Fibroblast of lung (primary cell): ENCODE results near the gene CD46. TPM values are rescaled to one million over a fixed set of nuclear protein-coding genes. Genes with fewer than 3 reads are reported as not detected.
"Not testable (repeated sequence)": the region's sequence is repeated elsewhere in the genome, so short reads cannot be mapped to it uniquely, and the experiment has no call there.

ENCODE experiments used
- DNase-seq, 2 donors: peaks; one replicate each; pipeline versions ENCODE4 v3.0.0 to v3.0.0-alpha.2; 2010; ENCODE audit warnings: low read depth in 2 of 2
- H2AFZ ChIP-seq: 2 replicates; pipeline ENCODE4 v1.5.1; 2012; ENCODE audit warnings: low read length, control low read depth, inconsistent platforms
- H3K27ac ChIP-seq: 2 replicates; pipeline ENCODE4 v1.5.1; 2011; ENCODE audit warnings: low read length, control low read depth; ENCODE audit not compliant: insufficient read depth
- H3K27me3 ChIP-seq: 2 replicates; pipeline ENCODE4 v1.5.1; 2011; ENCODE audit warnings: mild to moderate bottlenecking, low read length; ENCODE audit not compliant: control insufficient read depth, insufficient read depth
- H3K36me3 ChIP-seq: 2 replicates; pipeline ENCODE4 v1.5.1; 2011; ENCODE audit warnings: low read length; ENCODE audit not compliant: control insufficient read depth, insufficient read depth
- H3K4me1 ChIP-seq: 2 replicates; pipeline ENCODE4 v1.5.1; 2011; ENCODE audit warnings: low read length; ENCODE audit not compliant: control insufficient read depth, insufficient read depth; ENCODE audit errors: extremely low read depth
- H3K4me2 ChIP-seq: 2 replicates; pipeline ENCODE4 v1.5.1; 2011; ENCODE audit warnings: low read length, control low read depth; ENCODE audit not compliant: insufficient read depth; ENCODE audit errors: extremely low read depth
- H3K4me3 ChIP-seq, 4 experiments: fragments of 200-600 bp in 1 of 4; sonication (generic) in 1 of 4; replicated peaks in 1 of 4; 2 replicates each; pipeline ENCODE4 v1.5.1; 2011 to 2016; ENCODE audit warnings: low read length in 4 of 4, low read depth in 3 of 4, mild to moderate bottlenecking in 3 of 4, control low read depth in 2 of 4, inconsistent platforms in 1 of 4, mixed read lengths in 1 of 4; ENCODE audit not compliant: insufficient read depth in 1 of 4; ENCODE audit errors: control extremely low read depth in 1 of 4
- H3K79me2 ChIP-seq: 2 replicates; pipeline ENCODE4 v1.5.1; 2012; ENCODE audit warnings: mild to moderate bottlenecking, low read length, inconsistent platforms; ENCODE audit not compliant: control insufficient read depth, insufficient read depth
- H3K9ac ChIP-seq: 2 replicates; pipeline ENCODE4 v1.5.1; 2011; ENCODE audit warnings: mild to moderate bottlenecking, low read length, control low read depth; ENCODE audit not compliant: insufficient read depth
- H3K9me3 ChIP-seq: 2 replicates; pipeline ENCODE4 v1.5.1; 2012; ENCODE audit warnings: low read depth, low read length; ENCODE audit not compliant: control insufficient read depth, insufficient read depth
- H4K20me1 ChIP-seq: 2 replicates; pipeline ENCODE4 v1.5.1; 2011; ENCODE audit warnings: low read length; ENCODE audit not compliant: control insufficient read depth, insufficient read depth; ENCODE audit errors: extremely low read depth
- CTCF ChIP-seq, 2 donors: IDR thresholded peaks in 1 of 2; conservative IDR thresholded peaks in 1 of 2; 1 replicate in 1 of 2; 2 replicates in 1 of 2; pipeline ENCODE4 v1.5.1; 2011 to 2012; ENCODE audit warnings: low read length in 2 of 2, control low read depth in 1 of 2, inconsistent platforms in 1 of 2, low read depth in 1 of 2, mild to moderate bottlenecking in 1 of 2
- EZH2 ChIP-seq: IDR thresholded peaks from 2 replicates; pipeline ENCODE4 v1.5.1; 2012; ENCODE audit warnings: low read length, control low read depth, mild to moderate bottlenecking; ENCODE audit errors: missing control alignments
- polyA minus RNA-seq: library from RNA; depleted of rRNA, polyadenylated mRNA; stranded (reverse); fragments of >200 nt; gene quantifications from 2 replicates; pipeline ENCODE4 v1.2.3, GENCODE V29; 2011; ENCODE audit warnings: low replicate concordance
- polyA plus RNA-seq, 2 donors: library from polyadenylated mRNA; depleted of rRNA in 1 of 2; stranded (reverse) in 1 of 2; unstranded in 1 of 2; fragments of >200 nt; gene quantifications; 2 replicates each; pipeline ENCODE4 v1.2.1, GENCODE V29; 2011 to 2012; ENCODE audit warnings: missing spikeins in 1 of 2
- total RNA-seq: library from RNA; depleted of rRNA; stranded (reverse); fragments of >200 nt; gene quantifications from 2 replicates; pipeline ENCODE4 v1.2.1, GENCODE V29; 2014

The CD46 gene
- total RNA-seq (159 and 294 TPM in 2 replicates), polyA plus RNA-seq (113 and 198 TPM in 2 replicates), polyA minus RNA-seq (14.5 and 14.8 TPM in 2 replicates)
- 62.2 and 95.5 TPM in 2 replicates for polyA plus RNA-seq (2012)

GRCh38 chr1:207751790-207752455 is at the start of gene CD46:
TSS of gene CD46 (plus strand) at chr1:207752054. CDS start at chr1:207752213, 159 bp downstream.
- H3K27me3 ChIP-seq: no peaks in the 10 kb centered on the region
- peak within 1 kb of the TSS; percentile 69 for H3K27ac ChIP-seq
- H3K4me3 ChIP-seq: peak within 1 kb of the TSS; percentile 65 to 91 (median 74)
- TF ChIP-seq EZH2 (no peak), CTCF (conservative IDR thresholded peaks at IDR 0.05 in 1 of 2, IDR thresholded peaks at IDR 0.05 in 1 of 2; ENCODE audit: low read depth in 1 of 2, low read length in 2 of 2) (no peak)
- no peaks in the 10 kb centered on the region for H3K36me3 ChIP-seq
- H3K4me1 ChIP-seq: peaks cover 6% of the 10 kb centered on the region
- peak within 1 kb of the TSS; percentile 90 for H3K4me2 ChIP-seq
- peaks cover 44% of the 10 kb centered on the region for H3K79me2 ChIP-seq
- no peaks in the 10 kb centered on the region for H3K9me3 ChIP-seq
- peak; percentile 89 to 92 for DNase-seq
- peak within 1 kb of the TSS; percentile 76 for H2AFZ ChIP-seq
- H3K9ac ChIP-seq: peak within 1 kb of the TSS; percentile 63
- peaks cover 5% of the 10 kb centered on the region for H4K20me1 ChIP-seq

GRCh38 chr1:207702317-207702716 is 49.5 kb upstream of the CD46 start:
- Histone ChIP-seq H3K36me3 (no peaks in the 10 kb centered on the region), H3K9ac (no peak overlapping the region), H4K20me1 (no peaks in the 10 kb centered on the region), H3K9me3 (no peaks in the 10 kb centered on the region), H2AFZ (no peak overlapping the region), H3K27me3 (no peaks in the 10 kb centered on the region), H3K79me2 (no peaks in the 10 kb centered on the region), H3K4me2 (no peak overlapping the region), H3K4me3 (no peak overlapping the region), H3K4me1 (no peaks in the 10 kb centered on the region), H3K27ac (no peak overlapping the region)
- no peak for DNase-seq
- TF ChIP-seq EZH2: no peak
- TF ChIP-seq CTCF (conservative IDR thresholded peaks at IDR 0.05 in 1 of 2, IDR thresholded peaks at IDR 0.05 in 1 of 2; ENCODE audit: low read depth in 1 of 2, low read length in 2 of 2): no peak

- H2AFZ ChIP-seq: no peak overlapping the region
- no peak overlapping the region for H3K27ac ChIP-seq
- no peak for DNase-seq
Measured at GRCh38 chr1:207703712-207704111, 48.1 kb upstream of the CD46 start.

GRCh38 chr1:207708004-207708403 is 43.9 kb upstream of the CD46 start:
- not testable (repeated sequence) for H3K27ac ChIP-seq

More at GRCh38 chr1:207703712-207704111, 48.1 kb upstream of the CD46 start:
- no peak overlapping the region for H3K4me3 ChIP-seq
- no peak overlapping the region for H3K4me2 ChIP-seq
- no peak overlapping the region for H3K9ac ChIP-seq
- H3K4me1 ChIP-seq: no peaks in the 10 kb centered on the region
- no peaks in the 10 kb centered on the region for H3K79me2 ChIP-seq
- H3K27me3 ChIP-seq: no peaks in the 10 kb centered on the region
- no peaks in the 10 kb centered on the region for H3K9me3 ChIP-seq
- no peaks in the 10 kb centered on the region for H3K36me3 ChIP-seq
- H4K20me1 ChIP-seq: no peaks in the 10 kb centered on the region
- TF ChIP-seq CTCF (conservative IDR thresholded peaks at IDR 0.05 in 1 of 2, IDR thresholded peaks at IDR 0.05 in 1 of 2; ENCODE audit: low read depth in 1 of 2, low read length in 2 of 2) (no peak), EZH2 (no peak)

More at GRCh38 chr1:207708004-207708403, 43.9 kb upstream of the CD46 start:
- H3K4me2 ChIP-seq, H3K27me3 ChIP-seq, H3K9me3 ChIP-seq, DNase-seq, H3K36me3 ChIP-seq, H3K79me2 ChIP-seq, H4K20me1 ChIP-seq, H3K4me3 ChIP-seq, H2AFZ ChIP-seq, H3K9ac ChIP-seq, H3K4me1 ChIP-seq: not testable (repeated sequence)
